ENCODE measurements around the gene SCGB1A1.

Gene SCGB1A1

GRCh38 chr11:62409831-62410230 is 9.0 kb upstream of the SCGB1A1 start:
- H3K27ac ChIP-seq, result no peak overlapping the region
- H3K27me3 ChIP-seq, result no peaks in the 10 kb centered on the region
- H3K9me3 ChIP-seq, result no peaks in the 10 kb centered on the region
- H3K36me3 ChIP-seq, result no peaks in the 10 kb centered on the region
- no peak overlapping the region for H3K4me3 ChIP-seq (ENCODE audit: low read depth in 1 of 2, low read length in 1 of 2)
- H3K4me1 ChIP-seq (ENCODE audit: control insufficient read depth in 1 of 2, insufficient read depth in 1 of 2, low read depth in 1 of 2, low read length in 1 of 2), result no peaks in the 10 kb centered on the region
- TF ChIP-seq, protein P1, sequence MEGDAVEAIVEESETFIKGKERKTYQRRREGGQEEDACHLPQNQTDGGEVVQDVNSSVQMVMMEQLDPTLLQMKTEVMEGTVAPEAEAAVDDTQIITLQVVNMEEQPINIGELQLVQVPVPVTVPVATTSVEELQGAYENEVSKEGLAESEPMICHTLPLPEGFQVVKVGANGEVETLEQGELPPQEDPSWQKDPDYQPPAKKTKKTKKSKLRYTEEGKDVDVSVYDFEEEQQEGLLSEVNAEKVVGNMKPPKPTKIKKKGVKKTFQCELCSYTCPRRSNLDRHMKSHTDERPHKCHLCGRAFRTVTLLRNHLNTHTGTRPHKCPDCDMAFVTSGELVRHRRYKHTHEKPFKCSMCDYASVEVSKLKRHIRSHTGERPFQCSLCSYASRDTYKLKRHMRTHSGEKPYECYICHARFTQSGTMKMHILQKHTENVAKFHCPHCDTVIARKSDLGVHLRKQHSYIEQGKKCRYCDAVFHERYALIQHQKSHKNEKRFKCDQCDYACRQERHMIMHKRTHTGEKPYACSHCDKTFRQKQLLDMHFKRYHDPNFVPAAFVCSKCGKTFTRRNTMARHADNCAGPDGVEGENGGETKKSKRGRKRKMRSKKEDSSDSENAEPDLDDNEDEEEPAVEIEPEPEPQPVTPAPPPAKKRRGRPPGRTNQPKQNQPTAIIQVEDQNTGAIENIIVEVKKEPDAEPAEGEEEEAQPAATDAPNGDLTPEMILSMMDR (IDR thresholded peaks at IDR 0.05), result no peak

DNA sequence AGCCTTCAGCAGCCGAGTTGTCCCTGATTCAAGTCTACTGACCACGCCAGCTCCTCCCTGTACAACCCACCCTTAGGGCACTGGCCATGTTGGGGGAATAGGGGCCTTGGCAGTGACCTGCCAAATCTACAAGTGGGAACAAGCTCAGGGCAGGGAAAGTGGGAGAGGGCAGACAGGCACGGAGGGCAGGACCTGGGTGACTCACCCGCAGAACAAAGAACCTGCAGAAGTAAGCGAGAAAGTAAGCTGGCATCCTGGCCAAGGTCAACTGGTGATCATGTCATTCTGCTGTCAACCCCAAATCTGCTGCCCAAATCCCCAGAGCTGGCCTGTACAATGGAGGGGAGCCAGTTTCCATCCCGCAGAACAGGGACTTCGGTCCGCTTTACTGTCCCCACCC is 7.9 kb upstream of the SCGB1A1 start:
- Histone ChIP-seq H3K27ac (no peak overlapping the region), H3K4me3 (ENCODE audit: low read depth in 1 of 2, low read length in 1 of 2) (no peak overlapping the region), H3K9me3 (no peaks in the 10 kb centered on the region), H3K27me3 (no peaks in the 10 kb centered on the region), H3K4me1 (ENCODE audit: control insufficient read depth in 1 of 2, insufficient read depth in 1 of 2, low read depth in 1 of 2, low read length in 1 of 2) (no peaks in the 10 kb centered on the region), H3K36me3 (no peaks in the 10 kb centered on the region)
- TF ChIP-seq, protein P1 (IDR thresholded peaks at IDR 0.05), result no peak

DNA sequence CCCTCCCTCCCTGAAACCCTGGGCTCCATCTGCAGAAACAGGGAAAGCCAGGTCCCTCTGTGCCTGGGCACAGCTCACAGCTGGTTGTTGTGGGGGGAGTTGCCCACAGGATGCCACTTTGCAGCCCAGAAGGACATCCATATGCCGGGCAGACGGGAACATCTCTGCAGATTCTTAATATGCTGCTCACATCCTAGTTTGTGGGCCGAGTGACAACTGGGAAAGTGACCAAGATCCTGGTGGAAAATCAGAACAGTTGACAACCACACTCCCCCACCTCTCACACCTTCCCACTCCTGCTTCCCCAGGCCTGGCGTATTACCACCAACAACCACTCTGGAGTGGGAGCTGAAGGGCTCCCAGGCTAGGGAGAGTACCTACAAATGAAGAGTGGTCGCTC is 7.3 kb upstream of the SCGB1A1 start:
- no peak overlapping the region for H3K4me3 ChIP-seq (ENCODE audit: low read depth in 1 of 2, low read length in 1 of 2)
- H3K9me3 ChIP-seq, result no peaks in the 10 kb centered on the region
- H3K27me3 ChIP-seq, result no peaks in the 10 kb centered on the region
- no peaks in the 10 kb centered on the region for H3K4me1 ChIP-seq (ENCODE audit: control insufficient read depth in 1 of 2, insufficient read depth in 1 of 2, low read depth in 1 of 2, low read length in 1 of 2)
- H3K36me3 ChIP-seq, result no peaks in the 10 kb centered on the region
- H3K27ac ChIP-seq, result no peak overlapping the region
- TF ChIP-seq, protein P1 (IDR thresholded peaks at IDR 0.05), result no peak

GRCh38 chr11:62413060-62413696 is 5.7 kb upstream of the SCGB1A1 start:
- Histone ChIP-seq H3K27me3 (no peaks in the 10 kb centered on the region), H3K36me3 (no peaks in the 10 kb centered on the region), H3K27ac (no peak overlapping the region), H3K4me3 (ENCODE audit: low read depth in 1 of 2, low read length in 1 of 2) (no peak overlapping the region), H3K4me1 (ENCODE audit: control insufficient read depth in 1 of 2, insufficient read depth in 1 of 2, low read depth in 1 of 2, low read length in 1 of 2) (no peaks in the 10 kb centered on the region), H3K9me3 (no peaks in the 10 kb centered on the region)
- TF ChIP-seq, protein P1 (IDR thresholded peaks at IDR 0.05), result no peak

DNA sequence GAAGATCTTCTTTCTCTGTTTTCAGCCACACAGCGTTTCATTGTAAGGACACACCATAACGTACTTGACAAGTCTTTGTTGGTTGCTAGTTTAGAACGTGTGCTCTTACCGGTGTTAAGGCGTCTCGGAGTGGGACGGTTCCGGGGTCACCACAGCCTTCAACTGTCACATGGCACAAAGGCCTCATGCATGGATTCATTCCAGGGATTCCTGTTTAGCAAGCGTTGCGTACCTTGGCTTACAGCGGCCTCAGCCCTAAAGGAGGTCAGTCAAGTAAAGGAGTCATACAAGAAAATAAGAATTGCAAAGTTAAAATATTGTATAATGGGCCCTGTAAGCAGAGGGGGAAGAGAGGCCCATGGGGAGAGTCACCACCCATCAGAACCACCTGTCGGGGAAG is 2.2 kb upstream of the SCGB1A1 start:
- Histone ChIP-seq H3K9me3 (no peaks in the 10 kb centered on the region), H3K4me1 (ENCODE audit: control insufficient read depth in 1 of 2, insufficient read depth in 1 of 2, low read depth in 1 of 2, low read length in 1 of 2) (no peaks in the 10 kb centered on the region), H3K4me3 (ENCODE audit: low read depth in 1 of 2, low read length in 1 of 2) (no peak overlapping the region), H3K27ac (no peak overlapping the region), H3K27me3 (no peaks in the 10 kb centered on the region), H3K36me3 (no peaks in the 10 kb centered on the region)
- TF ChIP-seq, protein P1 (IDR thresholded peaks at IDR 0.05), result no peak

All from neutrophil (primary cell).